Measurements from ENCODE around the gene RNF208. TPM values are rescaled to one million over a fixed set of nuclear protein-coding genes. Genes with fewer than 3 reads are reported as not detected.

Gene RNF208
- total and polyA plus RNA-seq, 10 of the 15 experiments (the other 5 are each of a cell fraction or from before 2014, with no cell fraction given), result 0.06 to 10.7 (median 0.77) TPM

DNA sequence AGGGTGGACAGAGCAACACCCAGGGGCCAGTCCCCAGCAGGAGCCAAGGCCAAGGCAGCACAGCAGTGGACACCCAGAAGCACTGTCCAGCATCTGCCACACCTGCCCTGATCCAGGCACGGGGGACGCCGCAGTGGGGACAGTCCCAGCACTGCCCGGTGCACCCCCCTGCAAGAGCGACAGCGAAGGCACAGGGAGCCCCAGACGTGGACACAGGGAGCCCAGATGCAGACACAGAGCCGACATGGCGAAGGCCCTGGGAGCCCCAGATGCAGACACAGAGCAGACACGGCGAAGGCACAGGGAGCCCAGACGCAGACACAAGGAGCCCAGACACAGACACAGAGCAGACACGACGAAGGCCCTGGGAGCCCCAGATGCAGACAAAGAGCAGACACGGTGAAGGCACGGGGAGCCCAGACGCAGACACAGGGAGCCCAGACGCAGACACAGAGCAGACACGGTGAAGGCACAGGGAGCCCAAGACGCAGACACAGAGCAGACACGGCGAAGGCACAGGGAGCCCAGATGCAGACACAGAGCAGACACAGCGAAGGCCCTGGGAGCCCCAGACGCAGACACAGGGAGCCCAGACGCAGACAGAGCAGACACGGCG lies 38.0 kb downstream of the RNF208 start:
- FAIRE-seq (no peak), ATAC-seq (no peak), DNase-seq (ENCODE audit: low read depth, low spot score) (no peak)
- Histone ChIP-seq H3K4me2 (ENCODE audit: control insufficient read depth, insufficient read depth) (no peak overlapping the region), H2AFZ (ENCODE audit: control insufficient read depth, low read depth, low read length) (no peak overlapping the region), H3K4me3 (no peak overlapping the region), H3K9me3 (replicated peaks; ENCODE audit: control insufficient read depth, insufficient read depth, low read length) (no peaks in the 10 kb centered on the region), H3K36me3 (ENCODE audit: control insufficient read depth in 2 of 2, insufficient read depth in 2 of 2, low read length in 1 of 2) (peaks cover 7 to 28% of the 10 kb centered on the region in 2 experiments), H3K9ac (ENCODE audit: control insufficient read depth, insufficient read depth, low read length) (no peak overlapping the region), H3K27ac (ENCODE audit: control insufficient read depth, insufficient read depth) (no peak overlapping the region), H3K79me2 (ENCODE audit: control insufficient read depth, insufficient read depth, low read length) (peaks cover 22% of the 10 kb centered on the region), H3K27me3 (replicated peaks in 1 of 2; ENCODE audit: control insufficient read depth in 2 of 2, insufficient read depth in 2 of 2, low read length in 1 of 2) (no peaks in the 10 kb centered on the region), H3K4me1 (ENCODE audit: control insufficient read depth, insufficient read depth, low read length) (peaks cover 15% of the 10 kb centered on the region), H4K20me1 (ENCODE audit: control insufficient read depth, insufficient read depth) (no peaks in the 10 kb centered on the region)
- SMC1A ChIA-PET (ENCODE audit: uncharacterized antibody, unreplicated experiment), result no interaction called here
- TF ChIP-seq ASH2L (IDR thresholded peaks at IDR 0.05; ENCODE audit: borderline replicate concordance, low read depth), result no peak
- no peak for TF ChIP-seq RELA (IDR thresholded peaks at IDR 0.05; ENCODE audit: borderline replicate concordance, partially characterized antibody)
- no peak for TF ChIP-seq STAT1 (conservative IDR thresholded peaks at IDR 0.05)
- TF ChIP-seq STAT3 (IDR thresholded peaks at IDR 0.05; ENCODE audit: low read depth, low read length), result no peak
- no peak for TF ChIP-seq HDGF (IDR thresholded peaks at IDR 0.05)
- no peak for TF ChIP-seq SIX5 (IDR thresholded peaks at IDR 0.05; ENCODE audit: low read depth, low read length, severe bottlenecking)
- TF ChIP-seq, protein P1, sequence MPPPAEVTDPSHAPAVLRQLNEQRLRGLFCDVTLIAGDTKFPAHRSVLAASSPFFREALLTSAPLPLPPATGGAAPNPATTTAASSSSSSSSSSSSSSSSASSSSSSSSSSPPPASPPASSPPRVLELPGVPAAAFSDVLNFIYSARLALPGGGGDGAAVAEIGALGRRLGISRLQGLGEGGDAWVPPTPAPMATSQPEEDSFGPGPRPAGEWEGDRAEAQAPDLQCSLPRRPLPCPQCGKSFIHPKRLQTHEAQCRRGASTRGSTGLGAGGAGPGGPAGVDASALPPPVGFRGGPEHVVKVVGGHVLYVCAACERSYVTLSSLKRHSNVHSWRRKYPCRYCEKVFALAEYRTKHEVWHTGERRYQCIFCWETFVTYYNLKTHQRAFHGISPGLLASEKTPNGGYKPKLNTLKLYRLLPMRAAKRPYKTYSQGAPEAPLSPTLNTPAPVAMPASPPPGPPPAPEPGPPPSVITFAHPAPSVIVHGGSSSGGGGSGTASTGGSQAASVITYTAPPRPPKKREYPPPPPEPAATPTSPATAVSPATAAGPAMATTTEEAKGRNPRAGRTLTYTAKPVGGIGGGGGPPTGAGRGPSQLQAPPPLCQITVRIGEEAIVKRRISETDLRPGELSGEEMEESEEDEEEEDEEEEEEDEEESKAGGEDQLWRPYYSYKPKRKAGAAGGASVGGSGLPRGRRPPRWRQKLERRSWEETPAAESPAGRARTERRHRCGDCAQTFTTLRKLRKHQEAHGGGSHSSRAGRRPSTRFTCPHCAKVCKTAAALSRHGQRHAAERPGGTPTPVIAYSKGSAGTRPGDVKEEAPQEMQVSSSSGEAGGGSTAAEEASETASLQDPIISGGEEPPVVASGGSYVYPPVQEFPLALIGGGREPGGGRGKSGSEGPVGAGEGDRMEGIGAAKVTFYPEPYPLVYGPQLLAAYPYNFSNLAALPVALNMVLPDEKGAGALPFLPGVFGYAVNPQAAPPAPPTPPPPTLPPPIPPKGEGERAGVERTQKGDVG (CRISPR knock-in tag; IDR thresholded peaks at IDR 0.05), result no peak
- TF ChIP-seq, protein P2, sequence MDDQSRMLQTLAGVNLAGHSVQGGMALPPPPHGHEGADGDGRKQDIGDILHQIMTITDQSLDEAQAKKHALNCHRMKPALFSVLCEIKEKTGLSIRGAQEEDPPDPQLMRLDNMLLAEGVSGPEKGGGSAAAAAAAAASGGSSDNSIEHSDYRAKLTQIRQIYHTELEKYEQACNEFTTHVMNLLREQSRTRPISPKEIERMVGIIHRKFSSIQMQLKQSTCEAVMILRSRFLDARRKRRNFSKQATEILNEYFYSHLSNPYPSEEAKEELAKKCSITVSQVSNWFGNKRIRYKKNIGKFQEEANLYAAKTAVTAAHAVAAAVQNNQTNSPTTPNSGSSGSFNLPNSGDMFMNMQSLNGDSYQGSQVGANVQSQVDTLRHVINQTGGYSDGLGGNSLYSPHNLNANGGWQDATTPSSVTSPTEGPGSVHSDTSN (IDR thresholded peaks at IDR 0.05; ENCODE audit: insufficient replicate concordance, low read depth, low read length), result no peak
- TF ChIP-seq CEBPB (IDR thresholded peaks at IDR 0.05; ENCODE audit: borderline replicate concordance in 1 of 2, low read depth in 2 of 2, low read length in 2 of 2), result no peak
- TF ChIP-seq MYB (IDR thresholded peaks at IDR 0.05; ENCODE audit: borderline replicate concordance, low read depth, low read length), result no peak
- CTCF ChIA-PET, result no interaction called here
- RAD21 ChIA-PET (ENCODE audit: unreplicated experiment), result no interaction called here
- in situ Hi-C loops (cut with MboI), result no loop called here
- intact Hi-C loops (cut with micrococcal nuclease; ENCODE audit: unreplicated experiment), result no loop called here
- no TSS peak for BruUV-seq (replicated peaks)
- 95% methylated on average over 26 of the region's 27 CpGs for WGBS (ENCODE audit: insufficient coverage, insufficient replicate concordance, low lambda C conversion rate, missing lambda C conversion rate)
- POLR2A ChIA-PET, result no interaction called here
